GM19467 (cell line): ENCODE measurements around the gene DHRS13.

ENCODE experiments used
- ATAC-seq: cut with Tn5 transposase; IDR thresholded peaks from one replicate; pipeline ENCODE4 v1.9.1; 2021; ENCODE audit warnings: mild to moderate bottlenecking, moderate library complexity; ENCODE audit not compliant: unreplicated experiment

The DHRS13 gene, protein sequence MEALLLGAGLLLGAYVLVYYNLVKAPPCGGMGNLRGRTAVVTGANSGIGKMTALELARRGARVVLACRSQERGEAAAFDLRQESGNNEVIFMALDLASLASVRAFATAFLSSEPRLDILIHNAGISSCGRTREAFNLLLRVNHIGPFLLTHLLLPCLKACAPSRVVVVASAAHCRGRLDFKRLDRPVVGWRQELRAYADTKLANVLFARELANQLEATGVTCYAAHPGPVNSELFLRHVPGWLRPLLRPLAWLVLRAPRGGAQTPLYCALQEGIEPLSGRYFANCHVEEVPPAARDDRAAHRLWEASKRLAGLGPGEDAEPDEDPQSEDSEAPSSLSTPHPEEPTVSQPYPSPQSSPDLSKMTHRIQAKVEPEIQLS

DNA sequence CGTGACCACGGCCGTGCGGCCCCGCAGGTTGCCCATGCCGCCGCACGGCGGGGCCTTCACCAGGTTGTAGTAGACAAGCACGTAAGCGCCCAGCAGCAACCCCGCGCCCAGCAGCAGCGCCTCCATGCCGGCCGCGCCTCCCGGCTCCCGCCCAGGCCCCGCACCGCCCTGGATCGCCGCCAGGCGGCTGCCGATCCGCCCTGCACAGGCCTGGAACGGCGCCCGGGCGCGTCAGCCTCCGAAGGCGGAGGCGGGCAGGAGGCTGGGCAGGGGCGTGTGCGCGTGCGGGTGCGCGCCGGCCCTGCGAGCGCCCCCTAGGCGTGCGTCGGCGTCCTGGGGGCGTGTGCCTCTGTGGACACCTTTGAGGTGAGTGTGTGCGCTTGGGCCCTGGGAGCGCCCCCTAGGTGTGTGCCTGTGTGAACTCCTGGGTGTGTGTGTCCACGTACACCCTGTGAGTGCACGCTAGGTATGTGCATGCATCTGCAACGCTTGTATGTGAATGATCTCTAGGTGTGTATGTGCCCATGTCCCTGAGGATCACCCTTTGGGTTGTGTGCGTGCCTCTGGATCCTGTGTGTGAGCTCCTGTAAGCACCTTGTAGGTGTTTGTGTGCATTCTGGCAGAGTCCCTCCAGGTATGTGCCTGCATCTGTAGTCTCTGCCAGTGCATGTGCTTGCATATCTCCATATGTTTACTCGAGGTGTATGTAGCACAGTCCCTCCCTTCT, at the start of gene DHRS13:
Gene DHRS13 (minus strand): TSS at position 261 of the 727 bp plus-strand sequence. CDS start 135 bp downstream, at position 126.
- peak; percentile 80 for ATAC-seq

DNA sequence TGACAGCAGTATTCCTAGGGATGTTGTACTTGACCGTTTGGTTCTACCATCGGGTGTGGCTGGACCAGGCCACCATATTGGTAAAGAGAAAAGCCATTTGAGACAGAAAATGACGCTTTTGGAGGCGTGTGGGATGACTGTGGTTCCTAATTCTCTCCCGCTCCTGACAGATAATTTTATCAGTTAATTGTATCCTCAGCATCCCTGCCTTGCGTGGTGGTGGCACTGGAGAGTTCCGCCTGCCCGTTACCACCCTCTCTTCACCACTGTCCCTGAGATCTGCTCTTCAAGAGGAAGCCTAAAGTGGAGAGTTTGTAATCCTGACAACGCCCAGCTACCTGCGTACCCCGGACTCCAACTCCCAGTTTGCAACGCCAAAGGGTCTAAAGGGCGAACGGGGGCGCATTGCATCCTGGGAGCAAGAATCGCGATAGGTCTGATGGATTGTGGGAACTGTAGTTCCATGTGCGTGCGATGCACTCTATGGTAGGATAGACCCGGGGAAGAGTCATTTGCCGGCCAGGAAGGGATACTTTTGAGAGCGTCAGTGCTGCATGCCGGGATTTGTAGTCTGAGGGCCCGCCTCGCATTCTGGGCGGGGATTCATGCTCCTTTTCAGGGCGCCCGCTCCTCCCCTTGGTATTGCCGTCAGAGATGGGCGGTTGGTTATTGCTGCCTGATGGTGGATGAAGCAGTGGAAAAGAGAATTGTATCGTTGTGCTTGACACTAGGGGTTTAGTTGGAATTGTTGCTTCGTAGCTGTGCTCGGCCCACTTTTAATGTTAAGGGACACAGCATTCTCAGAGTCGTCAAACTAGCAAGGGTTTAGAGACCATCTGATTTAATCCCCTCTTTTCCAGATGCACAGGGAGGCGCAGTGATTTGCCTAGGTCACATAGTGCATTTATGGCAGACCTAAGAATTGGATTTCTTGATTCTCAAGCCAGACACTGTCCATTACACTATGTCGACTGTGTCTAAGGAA, 49.4 kb upstream of the DHRS13 start:
- ATAC-seq, result peak; percentile 48

- ATAC-seq, result peak; percentile 51
Measured at GRCh38 chr17:28951428-28951990, 48.6 kb upstream of the DHRS13 start, which contains the start of gene PHF12. PHF12 (minus strand) TSS chr17:28951518; CDS start chr17:28950960, 558 bp downstream.

GRCh38 chr17:28950752-28951427, 48.0 kb upstream of the DHRS13 start:
- ATAC-seq, result no peak

DNA sequence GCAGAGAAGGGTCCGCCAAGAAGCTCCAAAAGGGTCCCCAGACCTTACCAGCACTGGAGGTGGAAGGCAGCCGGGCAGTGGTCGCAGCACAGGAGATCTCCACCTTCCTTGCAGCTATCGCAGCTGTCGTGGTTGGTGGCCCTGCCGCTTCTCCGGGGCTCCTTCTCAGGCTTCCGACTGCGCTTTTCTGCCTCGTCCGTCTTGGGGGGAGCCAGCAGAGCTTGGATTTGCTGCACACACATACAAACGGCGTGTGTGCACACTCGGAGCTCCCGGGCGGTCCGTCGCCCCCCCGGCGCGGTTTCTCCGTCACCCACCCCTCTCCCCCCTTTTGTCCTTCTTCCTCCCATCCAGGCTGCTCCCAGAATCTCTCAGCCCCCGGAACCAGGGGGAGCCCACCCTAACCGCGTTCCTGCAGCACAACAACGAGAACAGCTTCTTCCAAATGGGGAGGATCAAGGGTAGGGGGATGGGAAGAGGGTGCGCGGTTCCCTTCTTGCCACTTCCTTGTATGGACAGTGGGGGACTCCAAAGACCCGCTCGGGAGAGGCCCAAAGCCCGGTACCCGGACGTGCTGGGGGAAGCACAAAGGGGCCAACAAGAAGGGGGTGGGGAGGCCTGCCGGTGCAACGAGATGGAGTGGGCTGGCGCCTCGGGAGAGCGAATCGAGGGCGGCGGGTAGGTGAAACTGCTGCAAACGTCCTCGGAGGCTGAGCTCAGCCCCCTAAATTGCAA, 47.3 kb upstream of the DHRS13 start:
- ATAC-seq, result no peak

GRCh38 chr17:28949185-28950016, 46.5 kb upstream of the DHRS13 start:
- no peak for ATAC-seq

DNA sequence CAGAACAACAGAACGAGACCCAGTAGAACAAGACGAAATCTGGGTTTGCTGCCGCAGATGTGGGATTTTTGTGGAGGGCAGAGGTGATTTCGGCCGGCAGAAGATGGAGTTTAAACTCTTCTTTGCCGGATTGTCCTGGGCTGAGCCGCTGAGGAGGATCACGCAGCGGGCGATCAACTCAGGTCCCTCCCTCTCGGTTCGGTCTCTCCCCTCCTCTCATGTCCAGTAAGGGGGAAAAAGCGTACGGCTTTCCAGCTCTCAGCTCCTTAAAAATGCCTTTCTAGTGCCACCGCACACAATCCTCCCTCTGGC, 46.0 kb upstream of the DHRS13 start:
- ATAC-seq, result no peak

DNA sequence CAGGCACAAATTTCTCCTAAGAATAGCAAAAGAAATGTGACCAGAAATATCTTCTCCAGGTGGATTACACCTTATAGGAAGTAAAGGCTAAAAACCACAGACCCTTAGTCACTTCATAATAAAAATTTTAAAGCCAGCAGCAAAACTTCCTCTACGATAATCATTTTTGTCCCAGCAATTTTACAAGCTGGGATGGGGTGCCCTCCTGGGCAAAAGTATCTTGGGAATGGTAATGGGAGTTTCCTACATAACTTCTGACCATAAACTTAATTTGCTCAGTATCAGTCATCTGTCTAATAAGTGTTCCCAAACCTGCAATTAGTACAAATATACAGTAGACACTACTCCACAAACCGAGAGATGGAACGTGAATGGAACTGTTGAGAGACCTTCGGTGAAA, 45.5 kb upstream of the DHRS13 start:
- ATAC-seq, result no peak

DNA sequence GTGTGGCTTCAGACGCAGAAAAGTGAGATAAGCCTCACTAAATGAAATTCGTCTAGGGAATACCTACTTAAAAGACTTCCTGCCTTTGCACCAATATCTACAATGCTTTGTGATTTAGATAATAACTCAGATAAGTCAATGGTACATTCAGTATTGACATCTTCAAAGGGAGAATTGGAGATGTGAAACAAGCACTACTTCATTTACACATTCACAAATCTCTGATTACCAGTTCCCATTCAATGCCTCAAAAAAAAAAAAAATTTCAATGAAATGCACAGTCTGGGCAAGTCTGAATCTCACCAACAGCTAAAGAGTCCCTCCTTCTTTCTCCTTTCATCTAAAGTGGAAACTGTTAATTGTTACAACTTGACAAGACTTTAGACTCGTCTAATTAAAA, 44.8 kb upstream of the DHRS13 start:
- no peak for ATAC-seq

DNA sequence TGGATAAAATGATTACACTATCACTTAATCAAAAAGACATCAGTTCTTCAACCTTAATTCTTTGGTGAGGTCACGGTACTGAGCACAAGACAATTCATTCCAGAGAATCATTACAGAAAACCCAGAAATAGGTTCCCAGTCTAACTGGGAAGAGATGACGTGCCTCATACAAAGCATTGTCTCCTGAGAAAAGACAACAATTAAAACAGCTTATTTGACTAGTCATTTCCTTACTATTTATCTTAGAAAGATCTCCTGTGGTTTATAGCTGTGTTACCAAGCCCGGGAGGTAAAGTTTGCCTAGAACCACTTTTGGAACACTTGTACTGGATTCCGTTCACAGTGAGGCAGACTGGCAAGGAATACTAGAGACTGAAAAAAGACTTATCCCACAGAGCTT, 43.4 kb upstream of the DHRS13 start:
- ATAC-seq, result no peak

- no peak for ATAC-seq
Measured at GRCh38 chr17:28944862-28945741, 42.2 kb upstream of the DHRS13 start.

DNA sequence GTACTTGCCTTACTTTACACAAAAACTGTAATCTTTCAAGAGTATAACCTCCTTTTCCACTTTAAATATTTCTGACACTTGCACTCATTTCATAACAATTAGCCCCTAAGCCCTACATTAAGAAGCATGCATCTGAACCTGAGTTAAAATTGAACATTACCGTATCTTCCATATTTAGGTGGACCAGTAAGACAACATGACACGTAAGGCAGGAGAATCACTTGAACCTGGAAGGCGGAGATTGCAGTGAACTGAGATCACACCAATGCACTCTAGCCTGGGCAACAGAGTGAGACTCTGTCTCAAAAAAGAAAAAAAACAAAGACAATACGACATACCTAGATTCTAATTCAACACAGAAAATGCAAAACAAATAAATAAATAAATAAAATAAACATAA, 41.5 kb upstream of the DHRS13 start:
- ATAC-seq, result no peak

GRCh38 chr17:28942925-28943324, 40.0 kb upstream of the DHRS13 start:
- ATAC-seq, result no peak

DNA sequence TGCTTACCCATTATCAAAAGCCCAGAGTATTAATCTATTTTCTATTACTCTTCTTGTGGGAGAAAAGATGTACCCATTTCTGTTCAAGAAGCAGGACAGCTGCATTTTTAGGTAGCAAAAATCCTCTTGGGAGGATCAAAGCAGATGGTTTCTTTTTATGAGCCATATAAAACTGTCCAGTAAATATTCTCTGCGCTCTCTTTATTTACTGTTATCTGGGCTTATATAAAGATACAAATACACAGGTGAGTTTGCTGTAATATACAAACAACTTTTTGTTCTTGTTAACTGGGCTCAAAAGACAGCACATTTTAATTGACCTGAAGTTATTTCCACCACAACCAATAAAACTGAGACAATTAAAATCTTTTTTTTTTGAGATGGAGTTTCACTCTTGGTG, 38.4 kb upstream of the DHRS13 start:
- no peak for ATAC-seq

- ATAC-seq, result no peak
Measured at GRCh38 chr17:28940675-28941074, 37.8 kb upstream of the DHRS13 start.

- ATAC-seq, result no peak
Measured at GRCh38 chr17:28940142-28940541, 37.3 kb upstream of the DHRS13 start.

DNA sequence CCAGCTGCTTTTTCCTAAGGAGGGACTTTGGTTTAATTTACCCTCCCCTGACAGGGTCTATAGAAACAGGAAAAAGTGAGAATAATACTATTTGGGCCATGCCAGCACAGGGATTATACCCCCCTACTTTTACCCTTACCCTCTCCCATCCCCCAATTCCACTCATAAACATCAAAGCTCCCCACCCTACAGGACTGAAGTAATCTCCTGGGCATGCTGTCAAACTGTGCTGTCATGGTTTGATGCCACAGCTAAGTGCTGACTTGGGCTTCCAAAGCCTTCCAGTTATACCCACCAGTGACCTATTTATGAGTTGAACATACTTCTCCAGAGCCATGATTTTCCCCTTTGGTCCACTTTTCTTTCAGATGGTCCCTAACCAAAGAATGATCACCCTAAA, 35.7 kb upstream of the DHRS13 start:
- no peak for ATAC-seq
